ENCODE data around the gene CCDC159.

Gene CCDC159

GRCh38 chr19:11375143-11375948 lies 29.0 kb downstream of the CCDC159 start:
- peaks cover 33% of the 10 kb centered on the region for H3K4me1 ChIP-seq (ENCODE audit: insufficient read depth, low read length, poor library complexity, severe bottlenecking)
- TF ChIP-seq CTCF (conservative IDR thresholded peaks at IDR 0.05; ENCODE audit: low read length): no peak
- no peak for TF ChIP-seq EZH2phosphoT487 (IDR thresholded peaks at IDR 0.05; ENCODE audit: borderline replicate concordance)
- no peaks in the 10 kb centered on the region for H3K36me3 ChIP-seq (ENCODE audit: insufficient read depth, low read length)
- no peaks in the 10 kb centered on the region for H3K9me2 ChIP-seq (replicated peaks; ENCODE audit: low read depth, low read length)
- peak overlapping the region; percentile 93 for H3K9ac ChIP-seq (ENCODE audit: low read depth, low read length, poor library complexity, severe bottlenecking)
- H3K4me3 ChIP-seq (ENCODE audit: low read length, poor library complexity, severe bottlenecking): peak overlapping the region; percentile 90
- peaks cover 5% of the 10 kb centered on the region for H4K20me1 ChIP-seq (ENCODE audit: insufficient read depth, low read length, poor library complexity, severe bottlenecking)
- peak overlapping the region; percentile 92 for H3K4me2 ChIP-seq (ENCODE audit: low read depth, low read length, poor library complexity, severe bottlenecking)
- no peaks in the 10 kb centered on the region for H3K27me3 ChIP-seq (ENCODE audit: insufficient read depth, low read length, poor library complexity, severe bottlenecking)
- no peaks in the 10 kb centered on the region for H3F3A ChIP-seq (ENCODE audit: low read depth)
- no peaks in the 10 kb centered on the region for H3K9me3 ChIP-seq (ENCODE audit: insufficient read depth, low read depth, low read length)
- peak overlapping the region; percentile 61 for H2AFZ ChIP-seq (ENCODE audit: low read length)
- peaks cover 20% of the 10 kb centered on the region; the same call in 1 of the 2 replicates for H3K79me2 ChIP-seq (ENCODE audit: insufficient read depth, low read length)

GRCh38 chr19:11377237-11377636 lies 30.9 kb downstream of the CCDC159 start:
- TF ChIP-seq EZH2phosphoT487 (IDR thresholded peaks at IDR 0.05; ENCODE audit: borderline replicate concordance) (no peak), CTCF (conservative IDR thresholded peaks at IDR 0.05; ENCODE audit: low read length) (no peak)
- no peaks in the 10 kb centered on the region for H3K27me3 ChIP-seq (ENCODE audit: insufficient read depth, low read length, poor library complexity, severe bottlenecking)
- peaks cover 33% of the 10 kb centered on the region for H3K4me1 ChIP-seq (ENCODE audit: insufficient read depth, low read length, poor library complexity, severe bottlenecking)
- H3K9ac ChIP-seq (ENCODE audit: low read depth, low read length, poor library complexity, severe bottlenecking): peak overlapping the region; percentile 93
- H3K4me2 ChIP-seq (ENCODE audit: low read depth, low read length, poor library complexity, severe bottlenecking): peak overlapping the region; percentile 92
- H3K79me2 ChIP-seq (ENCODE audit: insufficient read depth, low read length): peaks cover 20% of the 10 kb centered on the region; the same call in 1 of the 2 replicates
- H4K20me1 ChIP-seq (ENCODE audit: insufficient read depth, low read length, poor library complexity, severe bottlenecking): peaks cover 5% of the 10 kb centered on the region
- no peaks in the 10 kb centered on the region for H3K9me2 ChIP-seq (replicated peaks; ENCODE audit: low read depth, low read length)
- peak overlapping the region; percentile 72; the same call in 1 of the 2 replicates for H2AFZ ChIP-seq (ENCODE audit: low read length)
- no peaks in the 10 kb centered on the region for H3F3A ChIP-seq (ENCODE audit: low read depth)
- H3K4me3 ChIP-seq (ENCODE audit: low read length, poor library complexity, severe bottlenecking): peak overlapping the region; percentile 90
- no peaks in the 10 kb centered on the region for H3K9me3 ChIP-seq (ENCODE audit: insufficient read depth, low read depth, low read length)
- no peaks in the 10 kb centered on the region for H3K36me3 ChIP-seq (ENCODE audit: insufficient read depth, low read length)

GRCh38 chr19:11377756-11378155 lies 31.4 kb downstream of the CCDC159 start:
- Histone ChIP-seq H3F3A (ENCODE audit: low read depth) (no peaks in the 10 kb centered on the region), H3K27me3 (ENCODE audit: insufficient read depth, low read length, poor library complexity, severe bottlenecking) (no peaks in the 10 kb centered on the region), H4K20me1 (ENCODE audit: insufficient read depth, low read length, poor library complexity, severe bottlenecking) (peaks cover 5% of the 10 kb centered on the region), H3K9me3 (ENCODE audit: insufficient read depth, low read depth, low read length) (no peaks in the 10 kb centered on the region), H3K4me3 (ENCODE audit: low read length, poor library complexity, severe bottlenecking) (peak overlapping the region; percentile 90), H3K4me2 (ENCODE audit: low read depth, low read length, poor library complexity, severe bottlenecking) (peak overlapping the region; percentile 92), H2AFZ (ENCODE audit: low read length) (no peak overlapping the region), H3K36me3 (ENCODE audit: insufficient read depth, low read length) (no peaks in the 10 kb centered on the region), H3K4me1 (ENCODE audit: insufficient read depth, low read length, poor library complexity, severe bottlenecking) (peaks cover 34% of the 10 kb centered on the region), H3K9ac (ENCODE audit: low read depth, low read length, poor library complexity, severe bottlenecking) (no peak overlapping the region), H3K9me2 (replicated peaks; ENCODE audit: low read depth, low read length) (no peaks in the 10 kb centered on the region), H3K79me2 (ENCODE audit: insufficient read depth, low read length) (peaks cover 20% of the 10 kb centered on the region; the same call in 1 of the 2 replicates)
- no peak for TF ChIP-seq CTCF (conservative IDR thresholded peaks at IDR 0.05; ENCODE audit: low read length)
- no peak for TF ChIP-seq EZH2phosphoT487 (IDR thresholded peaks at IDR 0.05; ENCODE audit: borderline replicate concordance)
